Measurements from ENCODE around the gene CEP128.

Gene CEP128

DNA sequence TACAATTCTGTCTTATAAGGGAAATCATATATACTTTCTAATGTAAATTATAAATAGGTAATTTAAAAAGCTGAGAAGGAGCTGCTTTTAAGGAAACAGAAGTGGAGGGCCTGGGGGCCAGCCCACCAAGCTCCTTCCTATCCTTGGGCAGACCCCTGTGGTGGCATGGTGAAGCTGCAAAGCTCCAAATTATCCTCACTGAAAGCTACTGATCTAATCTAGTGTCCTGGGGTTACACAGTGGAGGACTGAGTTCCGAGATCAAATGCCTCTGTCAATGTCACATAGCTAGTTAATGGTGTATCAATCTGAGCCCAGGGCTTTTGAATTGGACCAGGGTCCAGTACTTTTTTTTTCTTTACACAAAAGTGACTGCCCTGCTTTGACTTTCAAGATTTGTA lies 355.4 kb downstream of the CEP128 start:
- H3K36me3 ChIP-seq (ENCODE audit: control insufficient read depth, insufficient read depth, low read length) = no peaks in the 10 kb centered on the region
- H3K9me3 ChIP-seq (ENCODE audit: control insufficient read depth, insufficient read depth, low read length) = no peaks in the 10 kb centered on the region
- no peaks in the 10 kb centered on the region for H3K27me3 ChIP-seq (ENCODE audit: control insufficient read depth, insufficient read depth, low read length)
- H3K4me1 ChIP-seq (ENCODE audit: control insufficient read depth, insufficient read depth, low read length) = no peaks in the 10 kb centered on the region
- no peak overlapping the region for H3K9ac ChIP-seq (ENCODE audit: low read depth, low read length)
- no peak overlapping the region for H3K4me3 ChIP-seq (ENCODE audit: low read depth, low read length)

DNA sequence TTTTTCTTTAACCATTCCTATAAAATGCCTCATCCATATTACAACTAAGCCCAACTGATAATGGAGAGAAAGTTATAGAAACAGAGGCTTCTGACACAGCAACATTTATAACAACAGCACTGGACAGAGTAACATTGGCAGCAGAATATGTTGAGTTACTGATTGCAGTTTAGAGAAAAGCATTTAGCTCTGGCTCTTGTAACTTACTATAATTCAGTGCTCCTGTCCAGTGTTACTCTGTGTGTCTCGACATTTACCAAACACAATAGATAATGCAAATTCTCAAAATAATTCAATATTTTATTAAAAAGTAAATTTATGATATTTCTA lies 356.1 kb downstream of the CEP128 start:
- no peaks in the 10 kb centered on the region for H3K27me3 ChIP-seq (ENCODE audit: control insufficient read depth, insufficient read depth, low read length)
- no peak overlapping the region for H3K9ac ChIP-seq (ENCODE audit: low read depth, low read length)
- no peak overlapping the region for H3K4me3 ChIP-seq (ENCODE audit: low read depth, low read length)
- H3K9me3 ChIP-seq (ENCODE audit: control insufficient read depth, insufficient read depth, low read length) = no peaks in the 10 kb centered on the region
- no peaks in the 10 kb centered on the region for H3K36me3 ChIP-seq (ENCODE audit: control insufficient read depth, insufficient read depth, low read length)
- no peaks in the 10 kb centered on the region for H3K4me1 ChIP-seq (ENCODE audit: control insufficient read depth, insufficient read depth, low read length)

DNA sequence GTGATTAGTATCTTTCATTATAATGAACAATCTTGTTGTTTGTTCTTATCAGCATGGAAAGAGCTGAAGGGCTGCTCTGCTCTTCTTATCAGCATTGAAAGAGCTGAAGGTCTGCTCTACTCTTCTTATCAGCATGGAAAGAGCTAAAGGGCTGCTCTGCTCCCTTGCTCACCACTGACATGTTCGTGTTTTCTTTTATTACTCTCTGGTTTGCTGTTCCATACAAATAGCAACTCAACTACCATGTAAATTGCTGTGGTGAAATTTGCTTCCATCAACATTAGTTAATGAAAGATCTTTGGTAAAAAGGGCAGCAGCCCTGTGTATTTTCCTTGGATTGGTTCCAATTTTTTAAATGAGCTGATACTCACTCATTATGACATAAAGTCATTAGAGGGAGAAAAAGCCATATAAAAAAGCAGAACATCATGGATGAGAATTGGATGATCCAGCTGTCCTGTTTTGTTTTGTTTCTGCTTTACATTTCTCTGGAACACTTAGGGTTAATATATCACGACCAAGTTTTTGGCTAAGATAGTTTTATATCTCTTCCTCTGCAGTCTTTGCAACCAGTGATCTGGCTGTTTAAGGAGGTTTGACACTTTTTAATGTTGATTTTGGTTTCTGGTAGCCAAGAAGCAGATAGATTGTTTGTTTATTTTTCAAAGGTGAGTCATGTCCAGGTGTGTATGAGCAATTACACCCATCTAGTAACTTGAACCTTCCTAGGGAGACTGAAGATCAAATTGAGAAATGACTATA lies 356.6 kb downstream of the CEP128 start:
- Histone ChIP-seq H3K4me1 (ENCODE audit: control insufficient read depth, insufficient read depth, low read length) (no peaks in the 10 kb centered on the region), H3K9me3 (ENCODE audit: control insufficient read depth, insufficient read depth, low read length) (no peaks in the 10 kb centered on the region), H3K36me3 (ENCODE audit: control insufficient read depth, insufficient read depth, low read length) (no peaks in the 10 kb centered on the region), H3K9ac (ENCODE audit: low read depth, low read length) (no peak overlapping the region), H3K27me3 (ENCODE audit: control insufficient read depth, insufficient read depth, low read length) (no peaks in the 10 kb centered on the region), H3K4me3 (ENCODE audit: low read depth, low read length) (no peak overlapping the region)

DNA sequence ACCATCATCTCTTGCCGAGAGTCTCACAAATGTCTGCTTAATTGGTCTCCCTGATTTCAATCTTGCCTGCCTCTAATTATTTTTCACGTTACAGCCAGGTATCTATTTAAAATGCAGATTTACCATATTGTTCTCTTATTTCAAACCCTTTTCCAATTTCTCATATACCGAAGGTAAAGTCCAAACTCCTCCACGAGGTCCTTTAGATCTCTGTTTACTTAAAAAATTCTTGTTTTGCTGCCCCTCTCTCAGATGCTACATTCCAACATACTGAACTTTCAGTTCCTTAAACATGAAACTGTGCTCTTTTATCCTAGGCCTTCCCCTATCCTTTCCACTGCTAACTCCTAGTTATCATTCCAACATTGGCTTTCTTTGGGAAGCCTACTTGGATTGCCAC lies 363.9 kb downstream of the CEP128 start:
- Histone ChIP-seq H3K27me3 (ENCODE audit: control insufficient read depth, insufficient read depth, low read length) (no peaks in the 10 kb centered on the region), H3K9me3 (ENCODE audit: control insufficient read depth, insufficient read depth, low read length) (no peaks in the 10 kb centered on the region)

DNA sequence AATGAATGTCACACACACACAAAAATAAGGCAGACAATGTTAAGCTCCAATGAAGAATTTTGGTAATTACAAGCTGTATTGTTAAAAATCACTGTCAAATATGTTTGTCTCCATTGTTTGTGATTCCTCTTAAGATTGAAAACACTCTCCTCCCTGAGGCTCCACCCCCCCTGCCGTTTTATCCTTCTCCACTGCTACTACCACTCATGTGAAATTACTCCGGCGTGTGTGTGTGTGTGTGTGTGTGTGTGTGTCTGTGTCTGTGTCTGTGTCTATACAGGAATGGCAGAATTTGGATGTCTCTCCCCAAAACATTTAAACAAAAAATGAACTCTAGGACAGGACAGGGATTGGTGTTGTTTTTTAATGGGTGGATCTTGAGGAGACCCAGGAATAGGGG lies 365.1 kb downstream of the CEP128 start:
- H3K4me3 ChIP-seq (ENCODE audit: low read depth, low read length) = no peak overlapping the region
- no peaks in the 10 kb centered on the region for H3K36me3 ChIP-seq (ENCODE audit: control insufficient read depth, insufficient read depth, low read length)
- no peaks in the 10 kb centered on the region for H3K9me3 ChIP-seq (ENCODE audit: control insufficient read depth, insufficient read depth, low read length)
- H3K9ac ChIP-seq (ENCODE audit: low read depth, low read length) = no peak overlapping the region
- H3K27me3 ChIP-seq (ENCODE audit: control insufficient read depth, insufficient read depth, low read length) = no peaks in the 10 kb centered on the region
- no peaks in the 10 kb centered on the region for H3K4me1 ChIP-seq (ENCODE audit: control insufficient read depth, insufficient read depth, low read length)

More for the DNA sequence above, 363.9 kb downstream of the CEP128 start:
- no peaks in the 10 kb centered on the region for H3K4me1 ChIP-seq (ENCODE audit: control insufficient read depth, insufficient read depth, low read length)
- no peak overlapping the region for H3K9ac ChIP-seq (ENCODE audit: low read depth, low read length)
- H3K36me3 ChIP-seq (ENCODE audit: control insufficient read depth, insufficient read depth, low read length) = no peaks in the 10 kb centered on the region
- no peak overlapping the region for H3K4me3 ChIP-seq (ENCODE audit: low read depth, low read length)

DNA sequence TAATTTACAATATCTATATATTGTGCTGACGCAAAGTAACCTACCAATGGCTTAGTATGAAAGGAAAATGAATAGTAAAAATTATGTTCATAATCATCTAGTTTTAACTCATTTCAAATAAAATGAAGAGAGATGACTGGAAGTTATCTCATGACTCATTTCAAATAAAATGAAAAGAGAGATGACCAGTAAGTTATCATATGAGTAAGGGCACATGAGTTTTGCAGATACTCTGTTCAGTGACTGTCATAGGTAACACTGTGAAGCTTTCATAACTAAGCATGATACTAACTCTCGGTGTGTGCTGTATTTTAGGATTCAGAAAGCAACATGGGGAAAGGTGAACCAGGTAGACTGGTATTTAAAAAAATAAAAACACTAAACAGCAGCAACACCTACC lies 365.8 kb downstream of the CEP128 start:
- no peaks in the 10 kb centered on the region for H3K9me3 ChIP-seq (ENCODE audit: control insufficient read depth, insufficient read depth, low read length)
- H3K27me3 ChIP-seq (ENCODE audit: control insufficient read depth, insufficient read depth, low read length) = no peaks in the 10 kb centered on the region
- no peak overlapping the region for H3K9ac ChIP-seq (ENCODE audit: low read depth, low read length)
- no peaks in the 10 kb centered on the region for H3K36me3 ChIP-seq (ENCODE audit: control insufficient read depth, insufficient read depth, low read length)
- H3K4me3 ChIP-seq (ENCODE audit: low read depth, low read length) = no peak overlapping the region
- no peaks in the 10 kb centered on the region for H3K4me1 ChIP-seq (ENCODE audit: control insufficient read depth, insufficient read depth, low read length)

DNA sequence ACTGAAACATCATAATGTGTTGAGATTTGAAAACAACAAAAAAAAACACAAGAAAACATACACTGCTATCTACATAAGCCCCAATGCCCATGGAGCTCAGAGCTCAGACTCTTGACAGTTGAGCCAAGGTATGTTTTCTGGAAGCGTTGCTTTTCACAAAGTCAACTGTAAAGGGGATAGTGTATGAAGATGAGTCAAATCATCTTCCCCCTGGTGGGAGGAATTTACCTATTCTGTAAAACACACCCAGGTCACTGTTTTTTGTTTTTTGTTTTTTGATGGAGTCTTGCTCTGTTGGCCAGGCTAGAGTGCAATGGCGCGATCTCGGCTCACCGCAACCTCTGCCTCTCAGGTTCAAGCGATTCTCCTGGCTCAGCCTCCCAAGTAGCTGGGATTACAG lies 368.9 kb downstream of the CEP128 start:
- H3K27me3 ChIP-seq (ENCODE audit: control insufficient read depth, insufficient read depth, low read length) = no peaks in the 10 kb centered on the region
- H3K4me1 ChIP-seq (ENCODE audit: control insufficient read depth, insufficient read depth, low read length) = no peaks in the 10 kb centered on the region
- H3K9me3 ChIP-seq (ENCODE audit: control insufficient read depth, insufficient read depth, low read length) = no peaks in the 10 kb centered on the region
- no peak overlapping the region for H3K9ac ChIP-seq (ENCODE audit: low read depth, low read length)
- H3K4me3 ChIP-seq (ENCODE audit: low read depth, low read length) = no peak overlapping the region
- no peaks in the 10 kb centered on the region for H3K36me3 ChIP-seq (ENCODE audit: control insufficient read depth, insufficient read depth, low read length)

DNA sequence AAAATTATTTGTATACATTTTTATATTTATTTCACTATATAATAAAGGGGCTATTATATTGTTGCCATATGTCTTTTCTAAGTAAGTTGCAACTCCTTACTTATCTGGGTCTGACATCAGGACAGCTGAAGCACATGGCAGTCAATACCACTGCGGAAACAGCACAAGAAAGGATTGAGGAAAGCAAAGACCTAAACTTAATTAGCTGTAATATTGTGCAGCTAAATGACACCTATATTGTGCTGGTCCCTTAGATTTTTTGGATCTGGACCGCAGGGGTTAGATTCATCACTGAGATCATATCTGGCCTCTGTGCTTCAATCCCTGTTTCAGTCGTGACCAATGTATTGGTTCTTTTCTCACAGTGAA lies 370.6 kb downstream of the CEP128 start:
- no peak overlapping the region for H3K9ac ChIP-seq (ENCODE audit: low read depth, low read length)
- no peaks in the 10 kb centered on the region for H3K9me3 ChIP-seq (ENCODE audit: control insufficient read depth, insufficient read depth, low read length)
- no peaks in the 10 kb centered on the region for H3K27me3 ChIP-seq (ENCODE audit: control insufficient read depth, insufficient read depth, low read length)
- H3K36me3 ChIP-seq (ENCODE audit: control insufficient read depth, insufficient read depth, low read length) = no peaks in the 10 kb centered on the region
- H3K4me3 ChIP-seq (ENCODE audit: low read depth, low read length) = no peak overlapping the region
- no peaks in the 10 kb centered on the region for H3K4me1 ChIP-seq (ENCODE audit: control insufficient read depth, insufficient read depth, low read length)

DNA sequence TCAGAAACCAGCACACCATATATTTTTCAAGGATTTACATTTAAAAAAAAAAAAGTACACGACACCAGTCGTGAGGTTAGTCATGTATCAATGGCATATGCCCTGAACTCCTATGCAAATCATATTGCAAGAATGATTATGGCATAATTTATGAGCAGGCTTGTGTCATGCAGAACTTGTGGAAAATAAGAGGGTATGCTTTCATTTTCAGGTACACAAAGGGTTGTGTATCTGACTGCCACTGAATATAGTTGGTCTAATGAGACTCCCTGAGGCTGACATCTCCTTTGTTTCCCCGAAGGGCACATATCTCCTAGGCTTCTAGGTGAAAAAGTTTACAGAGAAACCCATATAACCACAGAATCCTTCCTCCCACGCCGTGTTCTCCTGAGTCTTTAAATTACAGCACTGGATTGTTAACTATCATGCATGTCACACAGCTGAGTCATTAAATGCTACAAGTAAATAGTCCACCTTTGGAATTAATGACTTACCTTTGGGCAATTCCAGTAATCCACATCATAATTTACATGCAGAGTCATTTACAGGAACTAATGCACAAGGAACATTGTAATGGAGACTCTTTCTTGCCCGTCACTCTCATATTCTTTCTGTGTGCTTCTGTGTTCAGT lies 373.5 kb downstream of the CEP128 start:
- Histone ChIP-seq H3K4me1 (ENCODE audit: control insufficient read depth, insufficient read depth, low read length) (peaks cover 4% of the 10 kb centered on the region), H3K36me3 (ENCODE audit: control insufficient read depth, insufficient read depth, low read length) (no peaks in the 10 kb centered on the region), H3K9me3 (ENCODE audit: control insufficient read depth, insufficient read depth, low read length) (no peaks in the 10 kb centered on the region), H3K4me3 (ENCODE audit: low read depth, low read length) (no peak overlapping the region), H3K9ac (ENCODE audit: low read depth, low read length) (no peak overlapping the region), H3K27me3 (ENCODE audit: control insufficient read depth, insufficient read depth, low read length) (no peaks in the 10 kb centered on the region)

DNA sequence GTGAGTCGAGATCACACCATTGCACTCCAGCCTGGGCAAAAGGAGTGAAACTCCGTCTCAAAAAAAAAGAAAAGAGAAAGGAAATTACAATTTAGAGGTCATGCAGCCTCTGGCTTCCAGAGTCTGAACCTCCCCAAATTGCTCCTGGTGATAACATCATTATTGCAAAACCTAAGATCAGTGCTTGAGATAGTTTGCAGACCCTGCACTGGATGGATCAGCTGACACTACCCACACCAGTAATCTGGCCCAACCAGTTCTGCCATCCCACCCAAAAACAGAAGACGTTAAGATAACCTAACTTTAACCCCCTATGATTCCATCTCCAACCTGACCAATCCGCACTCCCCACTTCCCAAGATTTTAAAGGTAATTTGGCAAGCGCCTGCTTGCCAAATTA lies 376.5 kb downstream of the CEP128 start:
- H3K36me3 ChIP-seq (ENCODE audit: control insufficient read depth, insufficient read depth, low read length) = no peaks in the 10 kb centered on the region
- H3K9ac ChIP-seq (ENCODE audit: low read depth, low read length) = no peak overlapping the region
- no peaks in the 10 kb centered on the region for H3K9me3 ChIP-seq (ENCODE audit: control insufficient read depth, insufficient read depth, low read length)
- peaks cover 4% of the 10 kb centered on the region for H3K4me1 ChIP-seq (ENCODE audit: control insufficient read depth, insufficient read depth, low read length)
- H3K27me3 ChIP-seq (ENCODE audit: control insufficient read depth, insufficient read depth, low read length) = no peaks in the 10 kb centered on the region
- H3K4me3 ChIP-seq (ENCODE audit: low read depth, low read length) = no peak overlapping the region

DNA sequence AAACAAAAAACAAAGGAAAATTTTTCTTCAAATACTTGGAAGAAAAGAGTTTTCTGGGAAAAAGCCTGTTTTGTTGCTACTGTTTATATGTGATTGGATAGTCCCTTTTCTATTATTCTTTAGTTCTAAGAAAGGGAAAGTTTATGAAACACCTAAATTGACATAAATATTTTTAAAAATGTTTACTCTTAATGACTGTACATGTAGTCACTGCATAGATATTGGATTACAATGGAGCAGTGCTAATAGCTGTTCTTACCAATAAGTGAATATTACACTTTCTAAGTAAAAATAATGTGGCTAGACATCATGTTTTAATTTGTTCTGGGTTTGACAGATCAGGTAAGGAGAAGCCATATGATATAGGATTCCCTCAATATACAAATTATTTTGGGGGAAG lies 377.5 kb downstream of the CEP128 start:
- Histone ChIP-seq H3K4me1 (ENCODE audit: control insufficient read depth, insufficient read depth, low read length) (peaks cover 4% of the 10 kb centered on the region), H3K9me3 (ENCODE audit: control insufficient read depth, insufficient read depth, low read length) (no peaks in the 10 kb centered on the region), H3K9ac (ENCODE audit: low read depth, low read length) (no peak overlapping the region), H3K36me3 (ENCODE audit: control insufficient read depth, insufficient read depth, low read length) (no peaks in the 10 kb centered on the region), H3K27me3 (ENCODE audit: control insufficient read depth, insufficient read depth, low read length) (no peaks in the 10 kb centered on the region), H3K4me3 (ENCODE audit: low read depth, low read length) (no peak overlapping the region)

DNA sequence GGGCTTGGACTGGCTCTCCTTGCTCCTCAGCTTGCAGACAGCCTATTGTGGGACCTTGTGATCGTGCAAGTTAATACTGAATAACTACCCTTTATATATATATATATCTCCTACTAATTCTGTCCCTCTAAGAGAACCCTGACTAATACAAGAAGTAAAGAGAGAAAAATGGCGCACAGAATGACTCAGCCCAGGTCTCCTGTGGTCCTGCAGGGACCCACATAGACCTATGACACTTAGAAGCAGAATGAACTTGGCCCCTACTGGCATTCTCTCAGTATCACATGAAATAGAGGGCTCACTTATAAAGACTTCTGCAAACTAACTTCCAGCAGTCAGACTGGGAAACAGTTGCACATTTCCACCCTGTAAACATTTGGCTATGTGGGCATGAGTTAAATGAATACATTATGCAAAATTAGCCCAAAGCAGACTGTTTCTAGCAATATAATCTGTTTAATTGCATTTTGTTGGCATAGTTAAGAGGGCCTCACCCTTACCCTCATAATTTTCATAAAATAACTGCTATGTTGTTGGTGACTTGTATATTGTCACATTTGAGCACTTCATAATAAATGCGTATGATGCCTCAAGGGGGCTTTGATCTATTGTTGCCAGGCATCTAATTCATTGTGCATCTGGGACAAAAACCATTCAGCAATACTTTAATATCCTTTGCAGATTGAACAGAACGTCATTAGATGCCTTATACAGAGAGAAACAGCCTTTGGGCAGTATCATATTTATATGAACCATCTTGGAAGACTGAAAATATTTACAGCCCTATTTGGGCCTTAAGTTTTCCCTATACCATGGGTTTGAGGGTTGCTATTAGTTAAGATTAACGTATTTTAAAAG lies 380.5 kb downstream of the CEP128 start:
- no peaks in the 10 kb centered on the region for H3K27me3 ChIP-seq (ENCODE audit: control insufficient read depth, insufficient read depth, low read length)
- peaks cover 4% of the 10 kb centered on the region for H3K4me1 ChIP-seq (ENCODE audit: control insufficient read depth, insufficient read depth, low read length)
- H3K4me3 ChIP-seq (ENCODE audit: low read depth, low read length) = no peak overlapping the region
- no peak overlapping the region for H3K9ac ChIP-seq (ENCODE audit: low read depth, low read length)
- H3K9me3 ChIP-seq (ENCODE audit: control insufficient read depth, insufficient read depth, low read length) = no peaks in the 10 kb centered on the region
- no peaks in the 10 kb centered on the region for H3K36me3 ChIP-seq (ENCODE audit: control insufficient read depth, insufficient read depth, low read length)
